Stimulated activated CD8-positive, alpha-beta memory T cell treated with anti-CD3 and anti-CD28 coated beads, Interleukin-2, amount 100 ng/mL, for 48 hours (primary cell): ENCODE data around the gene CDK5.
A peak's percentile ranks its signal among the peaks of the same experiment; 100 is the strongest.
"Not testable (repeated sequence)": the region's sequence is repeated elsewhere in the genome, so short reads cannot be mapped to it uniquely, and the experiment has no call there.

ENCODE experiments used
- DNase-seq, 2 donors: peaks; one replicate each; pipeline ENCODE4 v3.0.0-alpha.2; 2020; ENCODE audit warnings: low read depth in 2 of 2

Gene CDK5

GRCh38 chr7:151015967-151016366, 41.7 kb downstream of the CDK5 start:
- no peak for DNase-seq

GRCh38 chr7:151014950-151015349, 42.7 kb downstream of the CDK5 start:
- DNase-seq, result no peak

DNA sequence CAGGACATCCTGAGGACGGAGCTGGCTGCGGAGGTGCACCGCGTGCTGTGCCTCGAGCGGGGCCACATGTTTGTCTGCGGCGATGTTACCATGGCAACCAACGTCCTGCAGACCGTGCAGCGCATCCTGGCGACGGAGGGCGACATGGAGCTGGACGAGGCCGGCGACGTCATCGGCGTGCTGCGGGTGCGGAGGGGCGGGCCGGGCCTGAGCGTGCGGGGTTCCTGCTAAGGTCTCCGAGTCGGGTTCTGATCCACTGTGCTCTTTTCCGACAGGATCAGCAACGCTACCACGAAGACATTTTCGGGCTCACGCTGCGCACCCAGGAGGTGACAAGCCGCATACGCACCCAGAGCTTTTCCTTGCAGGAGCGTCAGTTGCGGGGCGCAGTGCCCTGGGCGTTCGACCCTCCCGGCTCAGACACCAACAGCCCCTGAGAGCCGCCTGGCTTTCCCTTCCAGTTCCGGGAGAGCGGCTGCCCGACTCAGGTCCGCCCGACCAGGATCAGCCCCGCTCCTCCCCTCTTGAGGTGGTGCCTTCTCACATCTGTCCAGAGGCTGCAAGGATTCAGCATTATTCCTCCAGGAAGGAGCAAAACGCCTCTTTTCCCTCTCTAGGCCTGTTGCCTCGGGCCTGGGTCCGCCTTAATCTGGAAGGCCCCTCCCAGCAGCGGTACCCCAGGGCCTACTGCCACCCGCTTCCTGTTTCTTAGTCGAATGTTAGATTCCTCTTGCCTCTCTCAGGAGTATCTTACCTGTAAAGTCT, 43.8 kb downstream of the CDK5 start:
- DNase-seq, result peak; percentile 76 to 82

GRCh38 chr7:151013356-151013732, 44.4 kb downstream of the CDK5 start:
- no peak for DNase-seq

- DNase-seq, result no peak
These were observed 44.8 kb downstream of the CDK5 start for GRCh38 chr7:151012911-151013347.

DNA sequence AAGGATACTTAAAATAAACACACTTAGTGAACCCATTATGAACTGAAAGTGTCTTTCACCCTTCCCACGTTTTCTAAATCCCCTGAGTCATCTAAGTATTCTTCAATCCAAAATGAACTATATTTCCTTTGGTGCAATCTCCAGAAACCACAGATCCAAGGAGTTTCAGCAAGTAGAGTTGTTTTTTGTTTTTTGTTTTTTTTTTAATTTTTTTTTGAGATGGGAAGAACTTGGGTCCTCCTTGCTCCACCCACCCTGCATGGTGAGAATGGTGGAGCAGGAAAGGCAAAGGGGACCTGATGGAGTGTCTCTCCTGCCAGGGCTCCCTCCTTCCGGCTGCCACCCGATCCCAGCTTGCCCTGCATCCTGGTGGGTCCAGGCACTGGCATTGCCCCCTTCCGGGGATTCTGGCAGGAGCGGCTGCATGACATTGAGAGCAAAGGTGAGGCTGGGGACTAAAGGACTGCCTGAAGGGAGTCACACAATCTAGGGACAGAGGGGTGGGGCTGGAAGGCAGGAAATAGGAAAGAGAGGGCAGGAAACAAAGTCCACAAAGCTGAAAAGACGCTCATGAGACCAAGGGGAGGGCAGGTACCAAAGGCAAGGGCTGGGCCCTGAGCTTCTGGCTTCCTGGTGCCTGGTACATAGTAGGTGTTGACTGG, 45.5 kb downstream of the CDK5 start:
- no peak for DNase-seq

- DNase-seq, result not testable (repeated sequence)
These were observed 46.1 kb downstream of the CDK5 start for GRCh38 chr7:151011616-151012015.

GRCh38 chr7:151011097-151011409, 46.6 kb downstream of the CDK5 start:
- DNase-seq, result no peak

DNA sequence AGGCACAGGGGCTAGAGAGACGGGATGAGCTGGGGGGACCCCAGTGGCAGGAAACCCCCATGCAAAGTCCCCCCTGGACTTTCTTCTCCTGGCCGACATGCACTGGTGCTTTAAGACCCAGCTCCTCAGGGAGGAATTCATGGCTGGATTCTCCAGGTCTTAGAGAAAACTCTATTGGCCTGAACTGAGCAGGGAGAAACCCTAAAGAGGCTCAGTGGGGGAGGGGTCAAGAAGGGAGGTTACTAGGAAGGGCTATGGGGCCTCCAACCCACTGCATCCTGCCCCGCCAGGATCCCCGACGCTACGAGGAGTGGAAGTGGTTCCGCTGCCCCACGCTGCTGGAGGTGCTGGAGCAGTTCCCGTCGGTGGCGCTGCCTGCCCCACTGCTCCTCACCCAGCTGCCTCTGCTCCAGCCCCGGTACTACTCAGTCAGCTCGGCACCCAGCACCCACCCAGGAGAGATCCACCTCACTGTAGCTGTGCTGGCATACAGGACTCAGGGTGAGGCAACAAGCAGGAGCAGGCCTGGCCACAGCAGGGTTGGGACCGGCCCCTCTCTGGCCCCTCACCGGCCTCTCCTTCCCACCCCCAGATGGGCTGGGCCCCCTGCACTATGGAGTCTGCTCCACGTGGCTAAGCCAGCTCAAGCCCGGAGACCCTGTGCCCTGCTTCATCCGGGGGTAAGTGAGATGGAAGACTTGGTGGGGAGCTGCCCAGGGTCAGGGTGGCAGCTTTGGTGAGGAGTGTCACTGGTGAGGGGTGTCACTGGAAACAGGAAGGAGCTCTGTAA, 47.2 kb downstream of the CDK5 start:
- DNase-seq, result no peak

DNA sequence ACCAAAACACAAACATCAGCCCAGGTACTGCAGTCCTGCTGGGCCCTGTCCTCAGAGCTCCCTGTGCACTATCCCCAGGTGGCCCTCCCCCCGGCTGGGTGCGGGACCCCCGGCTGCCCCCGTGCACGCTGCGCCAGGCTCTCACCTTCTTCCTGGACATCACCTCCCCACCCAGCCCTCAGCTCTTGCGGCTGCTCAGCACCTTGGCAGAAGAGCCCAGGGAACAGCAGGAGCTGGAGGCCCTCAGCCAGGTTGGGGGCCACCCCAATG, 47.7 kb downstream of the CDK5 start:
- DNase-seq, result no peak

- no peak for DNase-seq
These were observed 48.2 kb downstream of the CDK5 start for GRCh38 chr7:151009327-151010036.

- DNase-seq, result peak; percentile 79 to 85
These were observed 49.0 kb downstream of the CDK5 start for GRCh38 chr7:151008511-151009323.

- no peak for DNase-seq
These were observed 49.6 kb downstream of the CDK5 start for GRCh38 chr7:151008143-151008510.

- no peak for DNase-seq
These were observed 50.2 kb downstream of the CDK5 start for GRCh38 chr7:151007469-151007898.

- no peak for DNase-seq
These were observed 51.0 kb downstream of the CDK5 start for GRCh38 chr7:151006590-151007300.

GRCh38 chr7:151005566-151005965, 52.1 kb downstream of the CDK5 start:
- no peak for DNase-seq
